HG03558 (cell line): ENCODE data around the gene RAG2.

Source experiments
- ATAC-seq: cut with Tn5 transposase; IDR thresholded peaks from one replicate; pipeline ENCODE4 v1.9.1; 2021; ENCODE audit warnings: moderate number of reproducible peaks; ENCODE audit not compliant: unreplicated experiment; ENCODE audit errors: extremely low read depth

The RAG2 gene

GRCh38 chr11:36601155-36601554 lies 3.1 kb upstream of the RAG2 start:
- ATAC-seq = no peak

GRCh38 chr11:36600180-36600579 lies 2.1 kb upstream of the RAG2 start:
- no peak for ATAC-seq

DNA sequence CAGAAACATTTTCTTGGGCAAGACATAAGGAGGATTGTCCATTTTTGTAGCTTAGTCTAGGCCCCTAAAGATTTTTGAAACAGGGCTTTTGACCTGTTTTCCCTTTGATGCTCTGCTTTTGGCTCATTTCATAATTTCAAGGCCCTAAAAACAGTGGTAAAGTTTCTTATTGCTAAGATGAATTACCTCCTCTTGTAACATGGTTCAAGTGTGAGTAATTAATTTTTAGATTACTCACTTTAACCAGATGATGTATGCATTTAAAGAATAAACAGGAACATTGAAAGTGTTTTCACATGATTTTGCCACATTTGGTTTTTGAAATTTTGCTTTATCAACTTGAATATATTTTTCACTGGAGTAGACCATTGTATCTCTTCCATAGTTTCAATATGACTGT lies 1.2 kb downstream of the RAG2 start:
- no peak for ATAC-seq

DNA sequence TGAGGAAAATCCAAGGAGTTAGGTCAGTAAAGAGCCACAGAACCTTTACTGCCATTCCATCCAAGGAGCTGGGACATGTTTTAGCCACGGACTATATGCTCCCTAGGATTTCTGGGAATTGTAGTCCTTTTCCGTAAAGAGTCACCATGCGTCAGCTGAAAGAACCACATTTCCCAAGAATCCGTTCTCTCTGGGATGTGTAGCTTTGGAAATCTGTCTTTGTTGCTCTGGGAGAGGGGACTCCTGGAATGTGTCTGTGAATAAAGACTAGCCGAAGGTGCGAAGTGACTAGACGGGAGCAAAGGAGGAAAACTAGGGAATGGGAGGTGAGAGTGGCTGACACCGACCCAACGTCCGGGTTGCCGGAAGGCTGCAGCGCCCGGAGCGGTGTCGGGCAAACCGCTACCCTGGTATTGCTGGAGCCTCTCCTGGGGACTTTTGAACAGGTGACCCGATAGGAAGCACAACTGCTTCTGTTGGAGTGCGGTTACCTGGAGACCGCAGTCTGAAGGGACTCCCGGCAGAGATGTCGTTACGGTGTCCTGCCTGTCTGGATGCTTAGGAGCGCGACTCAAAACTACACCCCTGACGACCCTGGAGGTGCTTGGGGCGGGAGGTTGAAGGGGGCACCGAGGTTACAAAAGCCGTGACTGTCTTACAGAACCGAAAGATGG lies 3.6 kb downstream of the RAG2 start, which contains the start of gene IFTAP:
Gene IFTAP (plus strand): TSS at position 187 of the 674 bp plus-strand sequence. CDS start 15,602 bp downstream, outside the sequence.
- no peak for ATAC-seq

DNA sequence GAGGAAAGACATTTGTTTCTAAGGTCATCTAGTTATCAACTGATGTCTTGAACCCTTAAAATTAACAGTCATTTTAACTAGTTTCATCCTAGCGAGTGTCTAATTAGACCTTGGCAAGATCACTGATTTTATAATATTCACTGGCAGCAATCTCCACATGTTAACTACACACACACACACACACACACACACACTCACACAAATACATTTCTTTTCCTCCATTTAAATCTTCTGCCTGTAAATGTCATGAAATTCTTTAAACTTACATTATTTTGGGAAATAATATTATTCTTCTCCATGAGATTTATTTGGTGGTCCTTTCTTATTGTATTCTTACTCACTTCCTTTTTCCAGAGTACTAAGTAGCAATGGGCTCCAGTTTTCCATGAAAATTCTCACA lies 6.6 kb downstream of the RAG2 start:
- no peak for ATAC-seq

- ATAC-seq = no peak
These were observed 7.5 kb downstream of the RAG2 start for GRCh38 chr11:36590513-36590912.

DNA sequence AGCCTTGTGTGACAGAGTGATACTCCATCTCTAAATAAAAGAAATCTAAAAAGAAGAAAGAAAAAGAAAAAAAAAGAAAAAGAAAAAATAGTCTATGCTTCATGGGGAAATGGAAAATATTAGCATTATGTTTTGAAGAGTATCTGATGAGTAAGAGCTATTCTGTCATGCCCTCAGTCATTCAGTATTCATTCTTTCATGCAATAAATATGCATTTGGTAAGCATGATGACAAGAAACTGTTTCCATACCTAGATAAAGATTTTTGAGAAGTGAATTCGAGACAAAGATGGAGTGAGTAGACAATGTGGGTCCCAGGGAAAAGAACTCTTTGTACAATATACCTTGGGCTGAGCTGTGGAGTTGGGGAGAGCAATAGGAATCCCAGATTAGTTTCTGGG lies 9.9 kb downstream of the RAG2 start:
- ATAC-seq = no peak

GRCh38 chr11:36586543-36586942 lies 11.5 kb downstream of the RAG2 start:
- ATAC-seq = no peak

- ATAC-seq = no peak
These were observed 14.4 kb downstream of the RAG2 start for GRCh38 chr11:36583667-36584066.

DNA sequence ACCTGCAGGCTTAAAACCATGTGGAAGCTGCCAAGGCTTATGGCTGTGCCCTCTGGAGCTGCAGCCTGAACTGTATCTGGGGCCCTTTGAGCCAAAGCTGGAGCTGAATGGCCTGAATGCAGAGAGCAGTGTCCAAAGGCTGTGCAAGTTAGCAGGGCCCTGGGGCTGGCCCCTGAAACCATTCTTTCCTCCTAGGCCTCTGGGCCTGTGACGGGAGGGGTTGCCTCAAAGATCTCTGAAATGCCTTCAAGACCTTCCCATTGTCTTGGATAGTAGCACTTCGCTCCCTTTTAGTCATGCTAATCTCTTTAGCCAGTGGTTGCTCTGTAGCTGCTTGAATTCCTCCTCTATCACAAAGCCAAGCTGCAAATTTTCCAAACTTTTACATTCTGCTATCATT lies 16.5 kb downstream of the RAG2 start:
- ATAC-seq = no peak

GRCh38 chr11:36578458-36578857 lies 19.6 kb downstream of the RAG2 start:
- ATAC-seq = no peak

GRCh38 chr11:36577859-36578258 lies 20.2 kb downstream of the RAG2 start:
- ATAC-seq = no peak

DNA sequence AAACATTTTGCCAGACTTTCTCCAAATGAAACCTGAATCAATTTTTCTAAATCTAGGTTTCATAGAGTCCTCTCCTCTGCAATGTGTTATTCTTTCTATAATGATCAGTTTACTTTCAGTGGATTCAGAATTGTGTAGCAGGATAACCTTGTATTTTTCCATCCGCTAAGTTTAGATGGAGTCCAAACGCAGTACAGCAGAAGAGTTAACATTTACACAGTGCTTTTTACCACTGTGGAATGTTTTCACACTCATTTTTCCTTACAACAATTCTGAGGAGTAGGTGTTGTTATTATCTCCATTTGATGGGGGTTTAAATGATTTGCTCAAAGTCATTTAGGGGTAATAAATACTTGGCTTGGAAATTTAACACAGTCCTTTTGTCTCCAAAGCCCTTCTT lies 20.7 kb downstream of the RAG2 start:
- ATAC-seq = no peak

DNA sequence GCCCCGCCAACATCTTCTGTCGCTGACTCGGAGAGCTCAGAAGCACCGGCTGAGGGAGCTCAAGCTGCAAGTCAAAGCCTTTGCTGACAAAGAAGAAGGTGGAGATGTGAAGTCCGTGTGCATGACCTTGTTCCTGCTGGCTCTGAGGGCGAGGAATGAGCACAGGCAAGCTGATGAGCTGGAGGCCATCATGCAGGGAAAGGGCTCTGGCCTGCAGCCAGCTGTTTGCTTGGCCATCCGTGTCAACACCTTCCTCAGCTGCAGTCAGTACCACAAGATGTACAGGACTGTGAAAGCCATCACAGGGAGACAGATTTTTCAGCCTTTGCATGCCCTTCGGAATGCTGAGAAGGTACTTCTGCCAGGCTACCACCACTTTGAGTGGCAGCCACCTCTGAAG lies 23.6 kb downstream of the RAG2 start:
- no peak for ATAC-seq

DNA sequence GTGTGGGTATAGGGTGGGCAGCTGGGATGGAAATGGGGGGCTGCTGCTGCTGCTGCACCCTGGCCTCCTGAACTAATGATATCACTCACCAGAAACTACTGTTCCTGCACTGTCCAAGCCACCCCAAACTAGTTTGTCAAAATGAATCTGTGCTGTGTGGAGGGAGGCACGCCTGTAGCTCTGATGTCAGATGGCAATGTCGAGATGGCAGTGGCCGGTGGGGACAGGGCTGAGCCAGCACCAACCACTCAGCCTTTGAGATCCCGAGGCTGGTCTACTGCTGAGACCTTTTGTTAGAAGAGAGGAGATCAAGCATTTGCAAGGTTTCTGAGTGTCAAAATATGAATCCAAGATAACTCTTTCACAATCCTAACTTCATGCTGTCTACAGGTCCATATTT lies 28.9 kb downstream of the RAG2 start:
- no peak for ATAC-seq

- no peak for ATAC-seq
These were observed 30.3 kb downstream of the RAG2 start, which contains the start of gene RAG1 for GRCh38 chr11:36567694-36568093. Gene RAG1 (plus strand): TSS chr11:36568007. CDS start chr11:36573305, 5,298 bp downstream.

- no peak for ATAC-seq
These were observed 31.5 kb downstream of the RAG2 start for GRCh38 chr11:36566407-36567053.

DNA sequence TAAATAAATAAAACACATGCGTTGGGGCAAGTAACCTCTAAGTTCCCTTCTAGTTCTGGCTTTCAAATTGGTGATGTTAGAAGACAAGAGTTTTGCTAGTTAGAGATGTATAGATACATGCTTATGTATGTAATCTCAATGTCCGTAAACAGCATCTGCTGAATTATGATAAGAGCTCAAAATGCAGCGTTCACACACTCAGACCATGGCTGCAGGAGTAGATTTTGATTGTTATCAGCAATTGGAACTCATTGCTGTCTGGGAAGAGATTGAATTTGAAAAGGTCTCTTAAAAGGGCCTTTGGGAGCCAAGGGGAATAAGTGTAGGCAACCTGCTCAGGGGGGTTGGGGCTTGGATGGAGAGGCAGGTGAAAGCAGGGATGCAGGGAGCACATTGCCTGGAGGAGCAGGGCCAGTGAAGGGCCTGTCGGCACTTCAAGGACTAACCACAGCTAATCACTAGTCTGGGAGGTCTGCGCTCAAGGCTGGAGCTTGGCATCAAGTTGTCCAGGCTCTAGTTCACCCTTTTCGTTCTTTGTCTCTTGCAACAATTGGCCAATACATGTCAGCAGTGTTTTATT lies 32.9 kb downstream of the RAG2 start:
- no peak for ATAC-seq

DNA sequence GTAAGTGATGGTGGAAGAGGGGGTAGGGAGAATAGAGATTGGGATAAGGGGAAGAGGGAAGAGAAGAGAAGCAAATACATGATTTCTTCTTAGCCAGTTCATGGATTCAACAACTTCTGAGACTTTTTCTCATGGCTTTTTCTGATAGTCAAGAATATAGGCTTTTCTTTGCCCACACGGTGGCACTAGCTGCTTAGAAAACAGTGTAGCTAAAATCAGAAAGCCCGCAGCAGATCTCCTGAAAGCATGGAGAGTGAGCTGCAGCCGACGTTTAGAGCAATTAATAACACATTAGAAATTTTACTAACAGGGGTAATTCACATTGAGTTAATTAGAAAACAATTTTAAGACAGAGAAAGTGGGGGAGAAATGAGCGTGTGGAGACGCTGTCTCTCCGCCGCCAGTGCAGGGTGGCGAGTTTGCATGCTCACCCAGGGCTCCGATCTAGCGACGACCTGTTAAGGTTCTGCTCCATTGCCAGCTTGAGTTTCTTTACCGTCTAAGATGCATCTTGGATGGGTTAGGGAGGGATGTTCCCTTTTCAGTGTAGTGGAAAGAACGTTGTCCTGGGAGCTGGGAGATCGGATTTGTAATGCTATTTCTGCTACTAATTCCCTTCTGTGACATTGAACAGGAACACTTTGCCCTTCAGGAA lies 33.5 kb downstream of the RAG2 start:
- ATAC-seq = no peak

DNA sequence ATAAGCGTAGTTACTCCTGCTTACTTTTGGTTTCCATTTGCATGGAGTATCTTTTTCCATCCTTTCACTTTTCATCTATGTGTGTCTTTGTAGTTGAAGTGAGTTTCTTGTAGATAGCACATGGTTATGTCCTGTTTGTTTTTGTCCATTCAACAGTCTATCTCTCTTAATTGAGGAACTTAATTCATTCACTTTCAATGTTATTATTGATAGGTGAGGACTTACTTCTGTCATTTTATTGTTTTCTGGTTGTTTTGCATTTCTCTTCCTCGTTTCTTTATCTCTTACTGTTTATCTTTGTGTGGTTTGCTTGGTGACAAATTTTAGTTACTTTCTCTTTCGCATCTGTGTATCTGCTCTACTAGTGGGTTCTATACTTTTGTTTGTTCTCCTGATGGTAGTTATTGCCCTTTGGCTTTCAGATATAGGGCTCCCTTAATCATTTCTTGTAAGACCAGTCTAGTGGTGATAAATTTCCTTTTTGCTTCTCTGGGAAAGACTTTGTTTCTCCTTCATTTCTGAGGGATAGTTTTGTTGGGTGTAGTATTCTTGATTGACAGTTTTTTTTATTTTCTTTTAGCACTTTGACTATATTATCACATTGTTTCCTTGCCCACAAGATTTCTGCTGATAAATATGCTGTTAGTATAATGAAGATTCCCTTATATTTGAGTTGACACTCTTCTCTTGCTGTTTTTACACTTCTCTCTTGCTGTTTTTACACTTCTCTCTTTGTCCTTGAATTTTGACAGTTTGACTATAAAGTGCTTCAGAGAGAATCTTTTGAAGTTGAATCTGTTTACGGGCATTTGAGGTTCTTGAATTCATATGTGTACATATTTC lies 39.2 kb downstream of the RAG2 start:
- ATAC-seq = peak; percentile 87
